Coronary artery (tissue), 2 donors: ENCODE measurements around the gene RSBN1.

Experiments used
- DNase-seq: peaks from one replicate; pipeline ENCODE4 v3.0.0-alpha.2; 2017; ENCODE audit warnings: low spot score
- H3K27ac ChIP-seq, 2 donors: fragments of 200-600 bp; sonication (generic); one replicate each; pipeline ENCODE4 v1.5.1; 2016 to 2019
- H3K4me3 ChIP-seq: fragments of 200-600 bp; sonication (generic); 2 replicates; pipeline ENCODE4 v1.5.1; 2016; ENCODE audit warnings: mild to moderate bottlenecking, moderate library complexity
- TF ChIP-seq, protein P1 (sequence below): fragments of 200-600 bp; sonication (generic); IDR thresholded peaks from one replicate; pipeline ENCODE4 v1.5.1; 2019; ENCODE audit warnings: antibody characterized with exemption

The RSBN1 gene

DNA sequence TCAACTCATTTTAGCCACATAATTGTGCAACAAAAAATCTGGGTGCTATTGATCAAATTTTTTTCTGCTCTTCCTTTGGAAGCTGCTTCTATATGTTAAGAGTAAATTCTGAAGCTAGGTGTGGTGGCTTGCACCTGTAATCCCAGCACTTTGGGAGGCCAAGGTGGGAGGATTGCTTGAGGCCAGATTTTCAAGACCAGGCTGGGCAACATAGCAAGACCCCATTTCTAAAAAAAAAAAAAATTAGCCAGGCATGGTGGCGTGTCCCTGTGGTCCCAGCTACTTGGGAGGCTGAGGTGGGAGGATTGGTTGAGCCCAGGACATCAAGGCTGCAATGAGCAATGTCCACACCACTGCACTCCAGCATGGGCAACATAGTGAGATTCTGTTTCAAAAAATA is 24.3 kb upstream of the RSBN1 start:
- no peak overlapping the region for H3K27ac ChIP-seq
- no peak overlapping the region for H3K4me3 ChIP-seq
- no peak for DNase-seq
- TF ChIP-seq, protein P1, sequence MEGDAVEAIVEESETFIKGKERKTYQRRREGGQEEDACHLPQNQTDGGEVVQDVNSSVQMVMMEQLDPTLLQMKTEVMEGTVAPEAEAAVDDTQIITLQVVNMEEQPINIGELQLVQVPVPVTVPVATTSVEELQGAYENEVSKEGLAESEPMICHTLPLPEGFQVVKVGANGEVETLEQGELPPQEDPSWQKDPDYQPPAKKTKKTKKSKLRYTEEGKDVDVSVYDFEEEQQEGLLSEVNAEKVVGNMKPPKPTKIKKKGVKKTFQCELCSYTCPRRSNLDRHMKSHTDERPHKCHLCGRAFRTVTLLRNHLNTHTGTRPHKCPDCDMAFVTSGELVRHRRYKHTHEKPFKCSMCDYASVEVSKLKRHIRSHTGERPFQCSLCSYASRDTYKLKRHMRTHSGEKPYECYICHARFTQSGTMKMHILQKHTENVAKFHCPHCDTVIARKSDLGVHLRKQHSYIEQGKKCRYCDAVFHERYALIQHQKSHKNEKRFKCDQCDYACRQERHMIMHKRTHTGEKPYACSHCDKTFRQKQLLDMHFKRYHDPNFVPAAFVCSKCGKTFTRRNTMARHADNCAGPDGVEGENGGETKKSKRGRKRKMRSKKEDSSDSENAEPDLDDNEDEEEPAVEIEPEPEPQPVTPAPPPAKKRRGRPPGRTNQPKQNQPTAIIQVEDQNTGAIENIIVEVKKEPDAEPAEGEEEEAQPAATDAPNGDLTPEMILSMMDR, result no peak

DNA sequence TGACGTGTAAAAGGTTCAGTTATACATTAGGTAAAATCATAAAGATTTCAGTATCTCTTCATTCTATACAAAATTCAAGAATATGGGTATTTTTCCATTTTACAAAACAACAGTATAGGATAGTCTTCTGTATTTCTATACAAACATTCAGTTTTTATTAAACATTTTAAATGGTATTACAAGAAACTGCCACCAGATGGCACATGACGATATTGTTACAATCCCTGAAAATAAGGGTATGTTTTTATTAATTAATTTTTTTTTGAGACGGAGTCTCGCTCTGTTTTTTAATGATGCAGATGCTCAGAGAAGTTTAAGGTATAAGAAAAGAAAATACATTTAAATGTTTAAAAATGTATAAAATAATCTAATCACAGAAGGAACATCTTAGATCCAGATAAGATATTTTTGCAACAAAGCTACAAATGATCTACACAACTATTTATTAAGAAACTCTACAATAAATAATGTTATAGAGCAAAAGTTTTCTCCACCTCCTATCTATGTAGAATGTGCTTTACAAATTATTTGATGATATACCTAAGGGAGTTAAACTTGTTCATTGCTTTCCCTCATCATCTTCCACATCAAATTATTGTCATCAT is 23.5 kb upstream of the RSBN1 start:
- Histone ChIP-seq H3K27ac (no peak overlapping the region), H3K4me3 (no peak overlapping the region)
- DNase-seq, result no peak
- TF ChIP-seq, protein P1, result no peak

DNA sequence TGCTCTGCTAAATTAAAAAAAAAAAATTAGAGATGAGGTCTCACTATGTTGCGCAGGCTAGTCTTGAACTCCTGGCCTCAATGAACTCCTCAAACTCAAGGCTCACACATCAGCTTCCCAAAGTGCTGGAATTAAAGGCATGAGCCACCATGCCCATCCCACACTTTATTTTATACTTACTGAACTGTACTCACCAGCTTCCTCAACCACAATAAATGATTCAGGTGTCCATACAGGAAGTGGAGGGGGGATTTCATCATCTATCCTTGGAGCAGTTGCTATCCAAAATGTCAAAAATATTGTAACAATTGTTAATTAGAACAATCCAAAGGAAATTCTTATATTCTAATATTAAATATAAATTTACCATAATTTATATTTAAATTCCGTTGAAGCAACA is 22.4 kb upstream of the RSBN1 start:
- TF ChIP-seq, protein P1, result no peak
- Histone ChIP-seq H3K4me3 (no peak overlapping the region), H3K27ac (no peak overlapping the region)
- DNase-seq, result no peak

DNA sequence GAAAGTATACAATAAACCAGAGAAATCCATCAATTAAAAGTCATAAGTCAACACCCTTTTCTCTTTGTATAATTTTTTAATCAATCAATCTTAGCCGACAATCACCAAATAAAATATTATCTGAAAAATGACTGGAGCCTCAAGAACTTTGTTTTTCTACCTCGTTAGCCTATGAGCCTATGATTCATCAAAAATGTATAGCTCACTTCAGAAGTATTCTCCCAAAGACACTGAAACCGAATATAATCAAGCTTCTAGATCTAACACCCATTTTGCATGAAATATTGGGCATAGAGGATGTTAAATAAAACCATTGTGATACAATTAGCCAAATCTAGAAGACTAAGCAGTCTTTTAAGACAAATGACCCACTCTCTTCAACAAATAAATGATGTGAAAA is 17.8 kb upstream of the RSBN1 start:
- Histone ChIP-seq H3K27ac (no peak overlapping the region), H3K4me3 (no peak overlapping the region)
- DNase-seq, result no peak
- TF ChIP-seq, protein P1, result no peak

DNA sequence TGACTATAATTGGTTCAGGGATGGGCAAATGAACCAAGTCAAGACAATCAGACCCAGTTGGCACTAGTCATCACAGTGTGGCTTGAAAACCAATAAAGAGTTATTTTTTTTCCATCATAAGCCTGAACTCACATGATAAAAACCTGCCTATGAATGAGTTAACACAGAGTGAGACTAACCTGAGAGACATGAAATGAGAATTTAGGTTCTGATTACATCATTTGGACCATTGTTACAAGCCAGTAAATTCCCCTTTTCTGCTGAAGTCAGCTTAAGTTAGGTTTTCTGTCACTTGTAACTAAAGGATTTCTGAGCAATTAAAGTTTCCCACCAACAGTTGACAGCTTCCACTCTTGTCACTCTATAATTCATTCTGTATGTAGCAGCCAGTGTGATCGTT is 9.6 kb upstream of the RSBN1 start:
- no peak overlapping the region for H3K4me3 ChIP-seq
- H3K27ac ChIP-seq, result no peak overlapping the region
- no peak for DNase-seq
- TF ChIP-seq, protein P1, result no peak

DNA sequence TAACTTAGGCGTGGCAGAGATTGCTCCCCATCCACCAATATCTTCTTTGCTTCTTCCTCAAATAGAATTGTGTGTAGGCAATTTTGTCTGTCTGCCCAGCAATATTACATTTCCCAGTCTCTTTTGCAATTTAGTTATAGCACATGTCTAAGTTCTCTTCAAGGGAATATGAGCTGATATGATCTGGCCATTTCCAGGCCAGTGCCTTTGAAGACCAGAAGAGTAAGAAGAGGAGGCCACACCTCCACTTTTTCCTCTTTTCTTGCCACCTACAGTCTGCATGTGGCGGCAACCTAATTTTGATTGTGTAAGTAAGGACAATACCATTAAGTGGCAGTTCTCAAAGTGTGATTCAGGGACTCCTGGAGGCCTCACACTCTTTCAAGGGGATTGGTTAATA is 6.3 kb upstream of the RSBN1 start:
- no peak overlapping the region for H3K4me3 ChIP-seq
- DNase-seq, result no peak
- TF ChIP-seq, protein P1, result no peak
- H3K27ac ChIP-seq, result no peak overlapping the region

DNA sequence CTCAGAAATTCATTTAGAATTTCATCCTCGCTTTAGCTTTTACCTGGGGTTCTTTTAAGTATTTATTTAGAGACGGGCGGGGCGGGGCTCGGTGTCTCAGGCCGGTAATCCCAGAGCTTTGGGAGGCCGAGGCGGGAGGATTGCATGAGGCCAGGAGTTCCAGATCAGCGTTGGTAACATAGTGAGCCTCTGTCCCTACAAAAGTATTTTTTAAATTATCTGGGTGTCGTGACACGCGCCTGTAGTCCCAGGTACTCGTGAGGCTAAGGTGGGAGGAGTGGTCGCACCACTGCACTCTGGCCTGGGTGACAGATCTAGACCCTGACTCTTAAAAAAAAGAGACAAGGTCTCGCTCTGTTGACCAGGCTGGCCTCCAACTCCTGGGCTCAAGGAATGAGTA is 942 bp upstream of the RSBN1 start:
- TF ChIP-seq, protein P1, result no peak
- Histone ChIP-seq H3K4me3 (no peak overlapping the region), H3K27ac (no peak overlapping the region)
- DNase-seq, result no peak
